HPDE6-E6E7 (cell line): ENCODE results near the gene AHDC1.
"Not testable (repeated sequence)": the region's sequence is repeated elsewhere in the genome, so short reads cannot be mapped to it uniquely, and the experiment has no call there.

Experiments
- DNase-seq: peaks from one replicate; pipeline ENCODE4 v3.0.0; 2011; ENCODE audit warnings: missing footprints; ENCODE audit errors: extremely low spot score

The AHDC1 gene

GRCh38 chr1:27633298-27633610, 29.3 kb upstream of the AHDC1 start:
- DNase-seq: no peak

DNA sequence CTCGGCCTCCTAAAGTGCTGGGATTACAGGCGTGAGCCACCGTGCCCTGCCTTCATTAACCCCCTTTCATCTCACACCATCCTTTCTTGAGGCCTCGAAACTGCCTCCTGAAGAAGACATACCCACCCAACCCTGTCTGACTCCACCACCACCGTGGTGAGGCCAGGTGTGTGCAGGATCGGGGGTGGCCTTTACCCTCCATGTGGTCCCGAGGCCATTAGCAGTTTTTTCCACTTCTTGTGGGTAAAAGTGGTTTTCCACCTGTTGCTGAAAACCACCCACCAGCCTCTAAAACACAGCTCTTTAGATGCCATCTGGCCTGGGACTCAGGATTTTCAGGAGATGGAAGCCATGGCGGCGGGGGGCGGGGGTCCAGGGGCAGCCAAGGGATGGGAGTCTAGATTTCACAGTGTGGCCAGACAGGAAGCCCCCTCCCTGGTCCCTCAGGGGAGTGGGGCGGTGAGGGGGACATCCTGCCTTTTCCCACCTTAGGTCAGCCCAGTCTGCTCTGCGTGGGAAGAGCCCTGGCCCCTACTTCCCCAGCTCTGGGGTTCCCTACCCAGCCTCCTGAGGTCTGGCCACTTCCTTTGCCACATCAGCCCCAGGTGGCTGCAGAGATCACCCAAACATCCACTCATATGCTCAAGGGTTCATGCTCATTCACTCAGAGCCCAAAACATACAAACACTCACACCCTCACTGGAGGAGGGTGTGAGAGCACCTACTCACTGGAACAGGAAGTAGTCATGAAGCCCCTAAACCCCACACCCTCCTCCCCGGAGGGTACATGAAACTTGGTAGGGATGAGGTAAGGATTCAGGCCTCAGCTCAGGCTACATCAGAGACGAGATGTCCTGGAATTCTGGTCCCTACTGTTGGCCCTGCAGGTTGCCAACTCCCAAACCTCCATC, 28.7 kb upstream of the AHDC1 start:
- DNase-seq: no peak

- no peak for DNase-seq
These were observed 27.0 kb upstream of the AHDC1 start for GRCh38 chr1:27630859-27631491.

- DNase-seq: no peak
These were observed 24.8 kb upstream of the AHDC1 start for GRCh38 chr1:27628712-27629111.

DNA sequence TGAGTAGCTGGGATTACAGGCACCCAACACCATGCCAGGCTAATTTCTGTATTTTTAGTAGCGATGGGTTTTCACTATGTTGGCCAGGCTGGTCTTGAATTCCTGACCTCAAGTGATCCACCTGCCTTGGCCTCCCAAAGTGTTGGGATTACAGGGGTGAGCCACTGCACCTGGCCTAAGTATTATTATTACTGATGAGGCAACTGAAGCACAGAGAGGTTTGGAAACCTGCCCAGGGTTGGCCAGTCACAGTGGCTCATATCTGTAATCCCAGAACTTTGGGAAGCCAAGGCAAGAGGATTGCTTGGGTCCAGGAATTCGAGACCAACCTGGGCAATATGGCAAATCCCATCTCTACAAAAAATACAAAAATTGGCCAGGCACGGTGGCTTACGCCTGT, 23.8 kb upstream of the AHDC1 start:
- not testable (repeated sequence) for DNase-seq

DNA sequence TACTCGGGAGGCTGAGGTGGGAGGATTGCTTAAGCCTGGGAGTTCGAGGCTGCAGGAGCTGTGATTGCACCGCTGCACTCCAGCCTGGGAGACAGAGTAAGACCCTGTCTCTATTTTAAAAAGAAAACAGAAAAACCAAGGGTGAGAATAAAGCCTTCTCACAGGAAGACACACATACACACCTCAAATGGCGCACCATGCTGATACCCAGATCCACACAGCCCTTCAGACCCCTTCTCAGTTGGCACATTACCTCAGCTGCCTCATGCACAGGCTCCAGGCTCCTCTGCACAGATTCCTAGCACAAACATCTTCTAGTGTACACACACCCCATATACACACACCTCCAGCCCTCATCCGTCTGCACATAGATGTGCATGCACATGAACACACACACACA, 23.1 kb upstream of the AHDC1 start:
- DNase-seq: no peak

GRCh38 chr1:27626031-27626935, 22.3 kb upstream of the AHDC1 start:
- DNase-seq: no peak

DNA sequence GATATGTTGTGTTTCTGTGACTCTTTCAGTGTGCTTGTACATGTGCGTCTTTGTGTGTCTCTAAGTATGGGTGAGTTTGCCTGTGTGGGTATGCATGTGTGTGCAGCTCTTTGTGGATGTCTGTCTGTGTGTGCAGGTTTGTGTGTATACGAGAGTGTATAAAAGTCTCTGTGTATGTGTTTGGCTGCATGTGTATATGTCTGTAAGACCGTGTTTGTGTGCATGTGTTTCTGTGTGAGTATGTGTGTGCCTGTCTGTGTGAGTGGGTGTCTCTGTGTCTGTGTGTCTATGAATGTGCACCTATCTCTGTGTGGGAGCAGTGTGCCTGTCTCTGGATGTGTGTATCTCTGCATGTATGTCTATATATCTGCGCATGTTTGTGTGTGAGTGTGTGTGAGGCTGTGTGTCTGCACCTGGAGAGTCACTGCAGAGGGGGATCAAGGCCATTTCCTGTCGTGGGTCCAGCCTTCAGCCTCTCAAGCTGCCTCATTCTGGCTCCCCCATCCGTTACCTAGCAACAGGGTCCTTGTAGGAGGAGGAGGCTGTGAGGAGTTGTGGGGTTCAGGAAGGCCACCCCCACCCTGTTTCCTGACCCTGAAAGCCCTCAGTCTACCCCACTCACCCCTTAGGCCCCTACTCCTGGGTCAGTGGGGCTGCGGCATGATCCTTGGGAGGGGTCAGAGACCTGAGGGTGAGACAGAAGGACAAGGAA, 20.7 kb upstream of the AHDC1 start:
- DNase-seq: no peak

- DNase-seq: no peak
These were observed 19.6 kb upstream of the AHDC1 start for GRCh38 chr1:27623327-27624212.

DNA sequence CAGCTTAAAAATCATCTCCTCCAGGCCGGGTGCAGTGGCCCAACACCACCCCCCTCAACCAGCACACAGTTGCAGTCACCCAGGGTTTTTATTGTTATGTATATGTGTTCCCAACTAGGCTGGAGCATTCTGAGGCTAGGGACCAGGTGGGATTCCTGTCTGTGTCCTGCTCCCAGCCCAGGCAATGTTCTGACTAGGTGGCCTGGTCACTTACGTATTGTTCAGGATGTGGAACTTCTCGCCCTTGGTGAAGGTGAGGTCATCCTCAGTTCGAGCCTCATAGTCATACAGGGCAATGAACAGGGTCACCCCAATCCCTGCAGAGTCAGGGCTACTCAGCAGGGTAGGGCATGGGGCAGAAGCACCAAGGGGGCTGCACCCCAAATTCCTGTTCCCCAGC, 18.9 kb upstream of the AHDC1 start:
- DNase-seq: no peak

DNA sequence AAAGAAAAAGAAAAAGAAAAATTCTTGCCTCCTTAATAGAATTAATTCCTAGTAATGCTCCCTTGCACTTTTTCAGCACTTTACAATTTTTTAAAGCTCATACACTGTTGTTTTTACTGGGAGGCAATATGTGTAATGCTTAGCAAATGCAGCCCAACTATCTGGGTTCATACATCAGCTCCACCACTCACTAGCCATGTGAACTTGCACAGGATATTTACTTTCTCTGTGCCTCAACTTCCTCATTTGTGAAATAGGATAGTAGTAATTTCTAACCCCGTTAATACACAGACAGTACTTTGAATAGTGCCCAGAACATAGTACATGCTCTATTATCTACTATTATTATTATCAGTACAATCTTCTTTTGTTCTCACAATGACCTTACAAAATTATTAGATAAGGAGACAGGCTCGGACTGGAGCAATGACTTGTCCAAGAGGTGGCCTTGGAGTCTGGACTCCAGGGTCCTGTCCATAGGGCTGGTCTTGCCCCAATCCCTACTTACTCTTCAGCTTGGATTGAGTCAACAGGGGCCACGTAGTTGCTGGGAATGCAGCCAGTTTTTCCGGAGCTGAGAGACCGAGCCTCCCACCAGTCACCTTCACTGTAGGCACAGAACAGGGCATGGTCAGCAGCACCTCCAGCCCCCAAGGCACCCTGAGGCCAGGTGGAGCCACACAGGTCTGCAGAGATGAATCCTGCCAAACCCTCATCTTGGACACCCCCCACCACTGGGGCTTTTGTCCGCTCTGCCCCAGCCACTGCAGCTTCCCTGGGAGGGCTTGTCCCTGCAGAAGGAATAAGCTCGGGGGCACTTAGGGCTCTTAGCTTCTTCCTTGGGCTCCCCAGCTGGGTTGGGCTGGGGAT, 17.3 kb upstream of the AHDC1 start:
- DNase-seq: no peak

GRCh38 chr1:27619782-27620438, 16.0 kb upstream of the AHDC1 start:
- not testable (repeated sequence) for DNase-seq

GRCh38 chr1:27618341-27619082, 14.6 kb upstream of the AHDC1 start:
- no peak for DNase-seq

DNA sequence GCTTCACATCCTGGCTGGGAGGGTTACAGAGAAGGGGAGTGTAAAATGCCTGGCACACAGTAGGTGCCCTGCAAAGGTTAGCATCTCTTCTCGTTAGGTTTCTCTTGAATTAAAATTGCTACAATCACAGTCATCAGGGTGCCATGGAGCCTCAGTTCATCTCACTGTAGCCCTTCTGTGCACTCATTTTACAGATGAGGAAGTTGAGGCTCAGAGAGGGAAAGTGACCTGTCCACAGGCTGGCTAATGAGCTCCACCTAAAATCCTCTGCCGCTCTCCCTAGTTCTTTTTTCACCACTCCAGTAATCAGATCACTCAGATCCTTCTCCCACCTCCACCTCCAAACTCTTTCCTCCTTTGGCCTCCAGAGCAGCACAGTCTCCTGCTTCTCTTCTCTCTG, 13.5 kb upstream of the AHDC1 start:
- no peak for DNase-seq

- no peak for DNase-seq
These were observed 12.5 kb upstream of the AHDC1 start for GRCh38 chr1:27616441-27616840.

- no peak for DNase-seq
These were observed 11.6 kb upstream of the AHDC1 start for GRCh38 chr1:27615346-27616192.

GRCh38 chr1:27614625-27615344, 10.8 kb upstream of the AHDC1 start:
- no peak for DNase-seq
